CD1c-positive myeloid dendritic cell (primary cell): ENCODE measurements around the gene OR10A5.
"Not testable (repeated sequence)": the region's sequence is repeated elsewhere in the genome, so short reads cannot be mapped to it uniquely, and the experiment has no call there.

ENCODE experiments used
- DNase-seq: peaks from one replicate; pipeline ENCODE4 v3.0.0-alpha.2; 2016; ENCODE audit errors: extremely low spot score

Gene OR10A5

DNA sequence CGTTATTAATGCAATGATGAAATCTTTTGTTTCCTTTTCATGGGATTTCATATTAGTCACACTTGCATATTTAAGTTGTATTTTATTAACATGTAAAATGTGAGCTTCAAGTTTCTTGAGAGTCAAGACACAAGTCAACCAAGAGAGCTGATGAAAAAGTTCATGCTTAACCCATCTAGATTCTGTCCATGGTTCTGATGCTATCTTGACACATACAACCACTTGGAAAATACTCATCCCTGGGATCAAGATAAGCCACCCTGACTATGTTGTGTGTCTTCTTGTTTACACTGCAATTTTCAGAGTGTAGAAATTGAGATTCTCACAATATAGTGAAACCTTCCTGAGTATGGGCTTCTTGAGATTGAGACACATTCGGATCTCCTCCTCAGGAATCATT, 30.3 kb downstream of the OR10A5 start:
- no peak for DNase-seq

DNA sequence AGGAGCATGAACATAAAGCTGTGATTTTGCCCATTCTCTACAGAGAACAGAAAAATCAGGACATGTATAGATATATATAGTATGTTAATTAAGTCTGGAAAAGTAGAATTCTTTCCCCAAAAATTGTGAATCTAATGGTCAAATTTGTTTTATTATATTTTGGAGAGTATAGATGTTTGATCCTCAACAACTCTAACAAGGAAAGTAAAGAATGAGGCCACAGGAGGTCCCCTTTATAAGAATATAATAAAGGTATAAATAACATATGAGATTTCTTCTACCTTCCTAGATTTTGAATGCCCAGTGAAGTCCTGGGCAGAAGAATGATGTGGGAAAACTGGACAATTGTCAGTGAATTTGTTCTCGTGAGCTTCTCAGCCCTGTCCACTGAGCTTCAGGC, 30.8 kb downstream of the OR10A5 start, which contains the start of gene OR10A4:
OR10A4 (plus strand) TSS at position 301 of the 400 bp plus-strand sequence; CDS start at position 324, 23 bp downstream.
- DNase-seq = no peak

DNA sequence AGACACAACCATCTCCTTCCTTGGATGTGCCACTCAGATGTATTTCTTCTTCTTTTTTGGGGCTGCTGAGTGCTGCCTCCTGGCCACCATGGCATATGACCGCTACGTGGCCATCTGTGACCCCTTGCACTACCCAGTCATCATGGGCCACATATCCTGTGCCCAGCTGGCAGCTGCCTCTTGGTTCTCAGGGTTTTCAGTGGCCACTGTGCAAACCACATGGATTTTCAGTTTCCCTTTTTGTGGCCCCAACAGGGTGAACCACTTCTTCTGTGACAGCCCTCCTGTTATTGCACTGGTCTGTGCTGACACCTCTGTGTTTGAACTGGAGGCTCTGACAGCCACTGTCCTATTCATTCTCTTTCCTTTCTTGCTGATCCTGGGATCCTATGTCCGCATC, 31.4 kb downstream of the OR10A5 start:
- no peak for DNase-seq

DNA sequence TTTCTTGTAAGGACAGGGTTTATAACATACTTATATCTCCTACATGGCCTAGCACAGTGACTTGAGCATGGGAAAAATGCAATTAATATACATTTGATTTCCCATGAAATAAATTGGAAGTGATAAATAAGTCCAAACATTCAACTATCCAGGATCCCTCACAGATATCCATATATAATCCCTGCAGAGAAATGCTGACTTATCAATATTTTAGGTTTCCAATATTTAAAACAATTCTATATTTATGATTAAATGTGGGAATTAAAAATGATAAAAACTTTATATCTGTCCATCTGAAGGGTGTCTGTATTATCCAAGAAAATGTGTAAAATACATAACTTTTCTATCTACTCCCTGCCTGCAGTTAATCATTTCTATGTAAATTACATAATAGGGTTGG, 37.3 kb downstream of the OR10A5 start:
- no peak for DNase-seq

DNA sequence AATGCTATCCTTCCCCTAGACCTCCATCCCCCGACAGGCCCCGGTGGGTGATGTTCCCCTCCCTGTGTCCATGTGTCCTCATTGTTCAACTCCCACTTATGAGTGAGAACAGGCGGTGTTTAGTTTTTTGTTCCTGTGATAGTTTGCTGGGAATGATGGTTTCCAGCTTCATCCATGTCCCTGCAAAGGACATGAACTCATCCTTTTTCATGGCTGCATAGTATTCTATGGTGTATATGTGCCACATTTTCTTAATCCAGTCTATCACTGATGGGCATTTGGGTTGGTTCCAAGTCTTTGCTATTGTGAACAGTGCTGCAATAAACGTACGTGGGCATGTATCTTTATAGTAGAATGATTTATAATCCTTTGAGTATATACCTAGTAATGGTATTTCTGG, 42.2 kb downstream of the OR10A5 start:
- not testable (repeated sequence) for DNase-seq

DNA sequence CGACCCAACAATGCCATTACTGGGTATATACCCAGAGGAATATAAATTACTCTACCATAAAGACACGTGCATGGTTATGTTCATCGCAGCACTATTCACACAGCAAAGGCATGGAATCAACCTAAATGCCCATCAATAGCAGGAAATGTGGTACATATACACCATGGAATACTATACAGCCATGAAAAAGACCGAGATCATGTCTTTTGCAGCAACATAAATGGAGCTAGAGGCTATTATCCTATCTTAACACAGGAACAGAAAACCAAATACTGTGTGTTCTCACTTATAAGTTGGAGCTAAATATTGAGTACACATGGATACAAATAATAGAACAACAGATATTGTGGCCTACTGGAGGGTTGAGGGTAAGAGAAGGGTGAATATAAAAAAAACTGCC, 43.3 kb downstream of the OR10A5 start:
- DNase-seq = no peak

DNA sequence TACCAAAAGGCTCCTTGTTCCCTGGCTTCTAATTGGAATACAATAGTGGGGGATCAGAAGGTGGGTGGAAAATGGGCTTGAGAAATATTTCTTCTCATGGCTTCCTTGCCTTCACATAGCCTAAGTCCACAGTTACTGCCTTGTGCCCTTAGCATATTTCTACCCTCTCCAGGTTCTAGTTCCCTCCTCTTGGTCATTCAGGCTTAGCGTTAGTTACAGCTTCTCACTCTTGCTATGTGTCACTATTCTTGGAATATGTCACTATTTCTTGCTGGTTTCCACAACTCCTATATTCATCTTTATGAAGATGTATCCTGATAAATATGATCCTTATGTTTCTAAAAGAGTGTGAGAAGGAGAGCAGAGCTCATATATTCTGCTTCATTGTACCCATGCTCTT, 44.4 kb downstream of the OR10A5 start:
- no peak for DNase-seq

DNA sequence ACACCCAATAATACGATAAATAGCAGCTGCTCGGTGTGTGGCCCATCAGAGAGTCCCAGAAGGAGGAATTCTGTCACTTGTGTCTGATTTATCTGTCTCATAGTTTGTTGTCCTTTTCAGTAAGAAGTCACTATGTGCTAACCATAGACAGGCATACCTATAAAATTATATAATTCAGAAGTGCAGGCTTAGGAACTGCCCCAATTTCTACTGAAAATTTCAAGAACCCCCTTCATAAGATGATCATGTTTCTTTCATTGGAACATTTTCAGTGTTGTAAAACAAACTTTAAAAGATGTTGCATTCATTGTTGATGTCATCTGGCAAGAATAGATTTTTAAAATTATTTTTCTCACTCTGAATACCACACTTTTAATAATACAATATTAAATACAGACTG, 46.9 kb downstream of the OR10A5 start, which contains the start of gene OR2D2:
OR2D2 (minus strand) TSS at position 101 of the 400 bp plus-strand sequence; CDS start at position 101, 0 bp downstream.
- no peak for DNase-seq

DNA sequence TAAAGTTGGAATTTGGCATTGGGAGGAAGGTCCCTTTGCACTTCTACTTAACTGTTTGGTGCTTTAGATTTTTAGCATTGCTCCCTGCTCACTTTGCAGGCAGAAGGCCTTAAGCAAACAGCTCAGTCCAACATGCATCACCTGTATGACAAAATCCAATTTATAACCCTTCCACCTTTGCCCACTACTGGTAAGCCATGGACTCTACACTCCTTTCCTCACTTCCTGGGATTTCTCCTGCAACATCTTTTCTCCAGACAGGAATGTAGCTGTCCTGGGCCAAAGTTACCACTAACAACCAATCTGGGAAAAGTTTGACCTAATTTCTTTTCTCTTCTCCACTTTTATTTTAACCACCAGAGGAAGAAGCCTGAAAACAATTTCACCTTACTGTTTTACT, 48.6 kb downstream of the OR10A5 start:
- DNase-seq = no peak

DNA sequence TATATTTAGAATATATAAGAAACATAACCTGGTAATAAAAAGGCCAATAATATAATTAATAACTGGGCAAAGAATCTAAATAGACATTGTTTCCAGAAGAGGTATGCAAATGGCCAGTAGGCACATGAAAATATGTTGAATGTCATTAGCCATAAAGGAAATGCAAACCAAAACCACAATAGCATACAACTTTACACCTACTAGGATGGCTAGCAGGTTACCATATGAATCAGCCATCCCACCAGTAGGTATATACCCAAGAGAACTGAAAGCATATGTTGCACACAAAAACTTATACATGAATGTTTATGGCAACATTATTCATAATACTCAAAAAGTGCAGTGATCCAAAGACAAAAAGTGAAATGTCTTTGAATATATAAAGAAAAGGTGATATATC, 49.5 kb downstream of the OR10A5 start:
- no peak for DNase-seq
